Right kidney (tissue), 1 donor: ENCODE measurements around the gene ARHGAP25.
A peak's percentile ranks its signal among the peaks of the same experiment; 100 is the strongest.

Source experiments
- DNase-seq: peaks from one replicate; pipeline ENCODE4 v3.0.0-alpha.2; 2016

ARHGAP25 gene

DNA sequence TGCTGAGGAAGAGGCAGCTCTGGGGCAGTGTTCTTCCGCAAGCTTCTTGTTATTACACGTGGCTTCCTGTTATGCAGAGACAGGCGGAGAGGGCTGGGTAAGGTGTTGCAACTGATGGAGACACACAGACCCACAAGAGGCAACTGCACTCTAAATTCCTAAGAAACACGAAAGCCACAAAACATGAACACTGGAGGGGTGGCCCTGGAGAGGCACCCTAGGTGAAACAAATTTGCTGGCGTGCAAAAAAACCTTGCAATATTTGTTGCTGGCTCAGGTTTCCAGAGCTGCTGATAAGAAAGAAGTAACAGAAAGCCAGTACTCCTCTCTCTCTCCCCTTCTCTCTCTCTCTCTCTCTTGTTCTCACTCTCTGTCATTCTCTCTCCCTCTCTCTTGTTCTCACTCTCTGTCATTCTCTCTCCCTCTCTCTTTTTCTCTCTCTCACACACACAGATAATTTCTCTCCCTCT, 31.8 kb downstream of the ARHGAP25 start:
- DNase-seq = no peak

DNA sequence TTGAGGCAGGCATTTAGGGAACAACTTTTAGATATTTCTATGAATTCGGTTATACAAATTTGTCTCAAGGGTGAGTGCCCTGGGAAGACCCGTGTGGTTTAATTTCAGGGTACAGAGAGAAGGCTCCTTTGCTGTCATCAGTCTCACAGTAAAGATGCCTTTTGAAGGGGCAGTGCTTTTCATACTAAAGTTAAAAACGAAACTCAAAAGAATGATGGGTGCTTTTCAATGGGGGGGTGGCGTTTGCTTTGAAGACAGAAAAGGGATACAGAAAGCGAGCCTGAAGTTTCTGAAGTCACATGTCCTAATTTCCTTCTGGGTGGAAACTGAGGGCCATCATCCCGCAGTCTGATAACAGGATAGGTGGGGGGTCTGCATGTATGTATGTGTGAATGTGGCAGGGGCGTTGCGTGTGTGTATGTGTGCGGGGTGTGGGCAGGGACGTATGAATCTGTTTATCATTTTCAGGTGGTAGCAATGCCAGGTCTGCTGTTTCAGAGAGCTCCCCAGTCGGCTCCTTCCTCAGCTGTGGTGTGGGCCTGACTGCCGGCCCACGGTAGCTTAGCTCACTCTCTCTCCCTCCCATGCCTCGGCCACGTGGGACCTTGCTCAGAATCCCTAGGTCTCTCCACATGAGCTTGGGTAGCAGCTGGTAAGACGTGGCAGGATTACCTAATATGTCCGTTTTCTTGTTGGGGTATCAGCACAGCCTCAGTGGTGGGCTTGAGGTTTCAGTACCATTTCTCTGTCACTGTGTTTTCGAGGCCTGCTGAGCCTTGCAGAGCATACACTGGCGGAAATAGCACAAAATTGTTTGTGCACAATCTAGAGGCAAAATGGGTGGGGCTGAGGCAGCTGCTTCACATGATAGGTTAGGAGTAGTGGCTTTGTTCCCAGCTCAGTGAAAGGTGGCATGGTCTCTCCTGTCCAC, 32.7 kb downstream of the ARHGAP25 start:
- no peak for DNase-seq

DNA sequence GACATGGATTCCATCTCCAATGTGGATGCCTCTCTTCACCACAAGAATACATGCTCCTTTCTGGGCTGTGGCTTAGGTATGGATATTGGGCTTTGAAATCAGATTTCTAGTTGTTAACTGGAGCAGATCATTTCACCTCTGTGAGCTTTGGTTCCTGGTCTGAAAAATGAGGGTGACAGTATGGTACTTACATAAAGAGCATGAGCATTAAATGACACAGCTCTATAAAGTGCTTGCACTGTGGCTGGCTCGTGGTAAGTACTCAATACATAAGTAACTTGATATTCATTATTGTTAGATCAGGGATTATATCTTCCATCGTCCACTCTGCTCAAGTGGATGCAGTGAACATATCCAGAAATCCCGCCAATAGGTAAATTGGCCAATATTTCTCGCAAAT, 33.4 kb downstream of the ARHGAP25 start:
- no peak for DNase-seq

DNA sequence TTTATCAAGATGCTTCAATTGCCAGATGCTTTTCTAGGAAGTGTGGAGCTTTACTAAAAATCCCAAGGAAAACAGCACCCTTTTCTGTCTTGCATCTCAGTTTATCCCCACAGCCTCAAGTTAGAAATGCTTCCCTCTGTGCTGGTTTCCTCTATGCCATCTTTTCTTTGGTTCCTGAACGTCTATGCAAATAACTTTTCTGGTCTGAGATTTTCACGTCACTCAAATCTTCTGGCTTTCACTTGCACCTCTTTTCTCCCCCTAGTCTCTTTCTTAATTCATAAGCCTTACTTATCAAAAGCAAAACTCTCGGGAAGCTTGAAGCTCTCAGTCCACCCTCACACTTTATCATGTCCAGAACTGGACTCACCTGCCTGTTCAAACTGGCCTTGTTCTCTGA, 33.9 kb downstream of the ARHGAP25 start:
- no peak for DNase-seq

DNA sequence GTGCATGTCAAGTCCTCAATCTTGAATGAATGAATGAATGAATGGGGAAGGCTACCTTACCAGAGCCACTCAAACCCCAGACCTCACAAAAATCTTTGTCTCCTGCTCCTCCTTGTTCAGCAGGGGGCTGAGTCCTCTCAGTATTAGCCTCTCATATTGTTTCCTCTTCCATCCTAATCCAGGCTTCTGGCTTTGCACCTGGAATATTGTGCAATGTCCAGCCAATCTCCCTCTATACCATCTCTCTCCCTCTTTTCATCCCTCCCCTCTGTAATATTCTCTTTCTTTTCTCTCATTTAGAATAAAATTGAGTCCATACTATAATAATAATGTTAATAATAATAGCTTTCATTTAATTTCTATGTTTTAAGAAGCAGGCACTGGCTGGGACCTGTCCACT, 34.3 kb downstream of the ARHGAP25 start:
- no peak for DNase-seq

DNA sequence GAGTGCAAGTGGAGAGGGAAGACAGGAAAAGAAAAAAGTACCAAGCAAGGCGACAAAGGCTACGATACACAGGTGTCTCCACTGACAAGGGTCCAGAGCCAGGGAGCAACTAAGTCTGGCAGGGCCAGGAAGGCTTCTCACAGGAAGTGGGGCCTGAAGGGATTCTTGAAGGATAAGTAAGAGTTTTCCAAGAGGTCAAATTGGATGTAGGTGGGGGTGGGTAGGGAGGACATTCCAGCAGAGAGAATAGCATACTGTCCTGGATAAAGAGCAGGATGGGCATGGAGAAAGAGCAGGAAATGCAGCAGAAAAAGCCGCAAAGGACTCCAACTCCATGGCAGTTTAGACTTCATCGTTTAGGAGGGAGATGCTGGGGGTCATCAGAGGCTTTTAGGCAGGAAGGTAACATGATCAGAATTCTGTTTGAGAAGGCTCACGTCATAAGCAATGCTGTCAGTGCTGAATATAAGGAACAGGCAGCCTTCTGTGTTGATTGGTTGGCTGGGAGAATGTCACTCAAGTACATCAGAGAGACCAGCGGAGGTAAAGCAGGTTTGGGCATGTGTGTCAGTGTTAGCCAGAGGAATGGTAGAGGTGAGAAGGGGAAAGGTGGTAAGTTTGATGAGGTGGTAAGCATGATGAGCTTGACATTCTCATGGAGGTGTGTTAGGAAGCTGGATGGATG, 35.1 kb downstream of the ARHGAP25 start:
- no peak for DNase-seq

DNA sequence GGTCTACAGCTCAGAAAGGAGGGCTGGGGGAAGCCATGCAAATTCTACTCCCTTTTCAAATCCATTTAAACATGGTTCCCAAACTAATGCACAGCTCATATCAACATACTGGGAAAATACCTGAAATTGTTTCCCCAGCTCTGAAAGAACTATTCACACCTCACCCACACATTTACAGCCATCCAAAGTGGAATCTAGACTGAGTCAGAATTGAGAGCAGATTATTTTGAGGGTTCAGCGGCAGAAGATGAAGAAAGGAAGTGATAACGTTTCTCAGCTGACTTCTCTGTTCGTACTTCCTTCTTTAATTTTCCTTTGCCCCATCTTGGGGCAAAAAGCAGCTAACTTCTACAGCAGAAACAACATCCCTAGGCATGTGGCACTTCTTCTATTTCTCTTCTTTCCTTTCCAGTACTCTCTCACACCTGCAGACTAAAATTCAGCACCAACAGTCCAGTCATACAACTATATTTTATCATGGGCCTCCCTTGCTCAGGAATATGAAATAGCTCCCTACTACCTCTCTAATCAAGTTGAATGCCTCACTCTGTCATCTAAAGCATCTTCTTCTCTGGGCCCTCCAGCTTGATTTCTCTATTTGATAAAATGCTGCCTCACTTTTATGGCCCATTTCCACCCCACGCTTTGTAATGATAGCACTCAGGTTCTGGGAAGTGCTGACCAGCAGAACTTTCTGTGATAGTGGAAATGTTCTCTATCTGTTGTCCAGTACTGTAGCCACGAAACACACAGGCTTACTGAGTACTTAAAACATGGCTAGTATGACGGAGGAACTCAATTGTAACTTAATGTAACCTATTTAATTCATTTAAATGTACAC, 35.9 kb downstream of the ARHGAP25 start:
- no peak for DNase-seq

DNA sequence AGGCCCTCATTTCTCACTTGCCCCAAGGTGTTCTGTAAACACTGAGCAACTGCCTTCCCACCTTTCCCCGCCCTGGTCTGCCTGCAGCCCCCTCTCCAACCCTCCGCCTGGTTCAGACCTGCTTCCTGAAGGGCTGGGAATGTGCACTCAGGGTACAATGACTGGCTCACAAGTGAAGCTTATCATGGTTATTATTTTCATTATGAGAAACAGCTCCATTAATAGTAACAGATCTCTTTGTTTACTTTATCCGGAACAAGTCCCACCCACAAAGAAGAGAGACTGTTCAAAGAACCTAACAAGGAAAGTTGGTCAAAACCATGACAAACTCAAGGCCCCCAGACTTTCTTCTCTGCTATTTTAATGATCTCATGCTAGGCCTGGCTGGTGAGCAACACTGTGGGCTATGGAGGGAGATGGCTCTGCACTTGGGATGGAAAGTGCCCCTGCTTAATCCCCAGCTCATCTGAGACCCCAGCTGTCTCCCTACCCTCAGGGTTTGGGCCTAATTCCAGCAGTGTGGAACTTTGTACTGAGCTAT, 36.7 kb downstream of the ARHGAP25 start:
- DNase-seq = no peak

DNA sequence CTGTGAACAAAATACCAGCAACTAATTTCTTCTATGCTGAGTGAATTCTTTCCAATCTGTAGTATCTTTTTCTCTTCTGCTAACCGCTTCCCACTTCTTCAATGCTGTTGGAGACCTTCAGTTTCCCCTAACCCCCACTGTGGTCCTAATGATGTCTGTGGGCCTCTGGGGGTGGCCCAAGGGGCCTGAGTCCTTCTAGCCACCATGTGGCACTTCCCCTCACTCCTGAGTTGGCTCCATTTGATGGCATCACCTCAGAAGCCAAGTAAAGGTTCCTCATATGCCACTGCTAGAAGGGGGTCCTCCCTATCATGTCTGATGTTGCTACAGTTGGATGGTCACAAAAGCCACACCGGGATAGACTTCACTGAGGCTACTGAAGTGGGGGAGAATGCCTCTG, 37.5 kb downstream of the ARHGAP25 start:
- no peak for DNase-seq

DNA sequence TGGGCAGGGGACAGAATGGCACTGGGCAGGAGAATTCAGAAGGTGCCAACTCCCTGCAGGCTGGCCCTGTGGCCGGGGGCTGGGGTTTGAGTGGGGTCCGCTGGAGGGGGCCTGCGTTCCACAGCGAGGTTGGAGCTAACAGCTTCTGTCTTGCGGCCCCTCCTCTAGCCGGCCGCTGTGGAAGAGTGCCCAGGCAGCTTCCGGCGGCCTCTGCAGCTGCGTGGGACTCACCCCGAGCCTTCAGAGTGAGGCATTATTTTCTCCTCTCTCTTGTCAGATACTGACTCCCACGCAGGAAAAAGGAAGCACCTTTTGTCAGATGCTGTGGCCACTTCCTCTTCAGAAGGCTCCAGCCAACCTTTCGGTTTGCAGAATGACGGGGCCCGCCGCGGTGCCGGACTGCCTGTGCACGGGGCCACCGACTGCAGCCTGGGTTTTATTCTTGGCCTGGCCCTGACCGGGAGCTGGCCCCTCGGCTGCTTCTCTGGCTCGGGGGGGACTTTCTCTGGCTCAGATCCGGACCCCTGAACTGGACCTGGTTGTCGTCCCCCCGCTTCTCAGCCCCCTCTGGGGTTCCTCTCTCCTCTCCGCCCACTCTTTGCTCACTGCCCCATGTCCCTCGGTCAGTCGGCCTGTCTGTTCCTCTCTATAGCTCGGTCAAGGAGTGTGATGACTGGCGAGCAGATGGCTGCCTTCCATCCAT, 40.1 kb downstream of the ARHGAP25 start:
- DNase-seq = peak; percentile 56

DNA sequence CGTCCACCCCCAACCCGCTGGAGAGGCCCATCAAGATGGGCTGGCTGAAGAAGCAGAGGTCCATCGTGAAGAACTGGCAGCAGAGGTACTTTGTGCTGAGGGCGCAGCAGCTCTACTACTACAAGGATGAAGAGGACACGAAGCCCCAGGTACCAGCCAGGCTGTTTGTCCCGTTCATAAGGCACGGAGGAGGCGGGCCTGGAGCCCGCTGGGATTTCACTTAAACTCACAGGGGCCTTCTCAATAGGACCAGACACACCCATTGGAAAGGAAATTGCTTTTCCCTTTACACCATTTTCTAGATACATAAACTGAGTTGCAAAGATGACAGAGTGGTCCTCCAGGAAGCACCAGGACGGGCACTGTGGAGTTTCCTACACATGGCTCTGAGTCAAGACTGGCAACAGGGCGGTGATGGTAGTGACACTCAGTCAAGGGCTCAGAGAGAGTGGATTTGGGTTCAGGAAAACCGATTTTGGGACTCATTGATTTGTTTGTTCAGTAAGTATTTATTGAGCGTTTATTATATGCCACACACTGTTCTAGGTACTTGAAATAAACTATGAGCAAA, 40.7 kb downstream of the ARHGAP25 start:
- DNase-seq = no peak

DNA sequence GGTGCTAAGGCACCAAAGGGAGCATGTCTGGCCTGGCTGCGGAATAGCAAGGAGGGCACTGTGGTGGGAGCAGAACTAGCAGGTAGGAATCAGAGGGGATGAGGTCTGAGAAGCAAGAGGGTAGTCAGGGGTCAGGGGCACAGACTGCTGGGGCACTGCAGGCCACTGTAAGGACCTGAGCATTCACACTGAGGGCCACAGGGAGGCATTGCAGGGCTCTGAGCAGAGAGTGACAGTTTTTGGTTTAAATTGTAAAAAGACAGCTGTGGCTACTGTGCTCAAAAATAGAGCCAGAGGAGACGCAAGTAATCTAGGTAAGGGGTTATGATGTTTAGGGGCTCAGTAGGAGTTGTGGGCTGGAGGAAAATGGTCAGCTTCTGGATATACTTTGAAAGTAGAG, 41.5 kb downstream of the ARHGAP25 start:
- DNase-seq = no peak

DNA sequence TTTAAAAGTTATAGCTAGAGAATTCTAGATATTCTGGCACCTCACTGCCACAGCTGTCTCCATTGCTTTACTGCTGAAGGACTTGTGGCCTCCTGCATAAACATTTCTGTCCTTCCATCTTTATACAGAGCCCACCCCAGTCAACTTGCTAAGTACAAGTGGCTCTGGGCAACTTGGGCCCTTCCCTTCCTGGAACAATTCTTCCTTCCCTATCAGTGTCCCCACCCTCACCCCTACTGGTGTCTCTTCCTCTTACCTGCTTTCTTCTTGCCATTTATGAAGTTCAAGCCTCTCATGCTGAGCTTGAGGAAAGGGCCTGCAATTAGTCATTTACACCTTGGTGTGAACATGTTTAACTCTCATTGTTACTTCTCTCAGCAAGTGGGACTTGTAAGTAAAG, 45.0 kb downstream of the ARHGAP25 start:
- no peak for DNase-seq

DNA sequence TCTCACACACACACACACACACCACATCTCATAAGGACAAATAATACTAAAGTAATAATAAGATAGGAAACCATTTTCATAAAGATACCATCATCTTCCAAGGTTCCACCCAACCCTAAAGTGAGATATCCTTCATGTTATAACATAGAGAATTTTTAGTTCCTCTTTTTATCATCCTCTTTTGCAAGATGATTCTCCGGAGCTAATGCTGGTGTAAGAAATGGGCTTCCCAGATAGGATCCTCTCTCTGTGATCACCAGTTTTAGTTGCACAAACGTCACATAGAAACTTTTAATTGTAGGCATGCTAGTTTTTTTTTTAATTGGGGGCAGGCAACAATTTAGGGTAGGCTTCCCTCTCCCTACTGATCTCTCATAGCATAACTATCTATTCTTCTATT, 49.6 kb downstream of the ARHGAP25 start:
- no peak for DNase-seq

DNA sequence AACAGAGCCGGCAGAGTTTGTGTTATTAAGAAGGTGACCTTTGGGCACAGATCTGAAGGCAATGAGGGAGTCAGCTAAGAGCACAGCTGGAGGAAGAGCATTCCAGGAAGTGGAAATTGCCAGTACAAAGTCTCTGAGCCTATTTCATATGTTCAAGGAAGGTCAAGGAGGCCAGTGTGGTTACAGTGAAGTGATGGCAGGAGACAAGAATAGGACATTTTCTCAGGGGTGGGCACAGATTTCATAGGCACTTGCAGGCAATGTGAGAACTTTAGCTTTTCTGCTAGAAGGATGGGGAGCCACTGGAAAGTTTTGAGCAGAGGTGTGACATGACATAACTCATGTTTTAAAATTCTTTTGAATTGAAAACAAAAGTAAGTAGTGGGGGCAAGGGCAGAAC, 50.3 kb downstream of the ARHGAP25 start:
- DNase-seq = no peak

DNA sequence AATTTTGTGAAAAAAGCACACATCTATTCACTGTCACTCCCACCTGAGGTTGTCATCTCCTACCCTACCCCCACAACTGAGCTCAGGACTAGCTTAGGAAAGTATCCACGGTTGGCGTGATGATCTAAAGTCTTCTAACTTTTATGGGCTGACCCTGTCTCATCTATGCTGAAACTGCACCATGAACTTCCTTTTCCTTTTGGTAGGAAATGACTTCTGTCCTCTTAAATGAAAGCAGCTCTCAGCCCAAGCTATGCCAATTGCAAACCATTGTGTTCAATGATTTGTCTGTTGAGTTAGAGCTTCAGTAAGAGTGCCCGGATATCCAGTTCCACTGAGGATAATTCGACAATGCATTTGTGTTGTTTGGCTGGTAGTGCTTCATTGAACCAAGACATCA, 52.7 kb downstream of the ARHGAP25 start:
- DNase-seq = no peak

DNA sequence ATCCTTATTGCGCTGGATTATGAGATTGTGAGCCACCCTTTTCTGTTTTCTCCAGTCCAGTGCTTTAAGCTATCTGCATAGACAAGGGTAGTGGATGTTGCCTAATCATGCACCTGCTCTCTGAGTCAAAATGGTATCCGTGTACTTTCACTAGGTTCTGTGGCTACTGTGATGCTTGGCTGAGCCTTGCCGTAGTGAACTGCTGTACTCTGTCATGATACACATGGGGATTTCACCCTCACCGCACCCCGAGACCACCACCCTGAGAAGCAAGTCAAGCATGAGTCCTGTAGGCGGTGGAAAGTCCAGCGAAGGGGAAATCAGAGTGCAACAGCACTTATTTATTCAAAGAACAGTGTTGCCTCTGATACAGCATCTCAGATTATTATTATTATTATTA, 55.0 kb downstream of the ARHGAP25 start:
- DNase-seq = no peak

DNA sequence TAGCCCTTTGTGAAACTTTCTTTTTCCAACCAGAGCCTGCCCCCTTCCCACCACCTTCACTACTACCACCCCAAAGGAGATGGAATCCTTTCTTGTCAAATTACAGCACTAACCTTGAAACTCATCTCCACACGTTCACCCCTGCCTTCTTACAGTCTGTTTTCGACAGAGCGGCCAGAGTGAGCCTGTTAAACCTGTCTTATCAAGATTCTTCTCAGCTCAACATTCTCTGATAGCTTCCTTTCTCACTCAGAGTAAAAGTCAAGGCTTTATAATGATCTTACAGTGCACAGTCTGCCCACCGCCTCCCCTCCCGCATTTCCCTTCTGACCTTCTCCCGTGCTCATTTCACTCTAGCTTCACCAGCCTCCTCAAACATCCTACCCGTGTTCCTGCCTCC, 56.0 kb downstream of the ARHGAP25 start:
- DNase-seq = no peak

DNA sequence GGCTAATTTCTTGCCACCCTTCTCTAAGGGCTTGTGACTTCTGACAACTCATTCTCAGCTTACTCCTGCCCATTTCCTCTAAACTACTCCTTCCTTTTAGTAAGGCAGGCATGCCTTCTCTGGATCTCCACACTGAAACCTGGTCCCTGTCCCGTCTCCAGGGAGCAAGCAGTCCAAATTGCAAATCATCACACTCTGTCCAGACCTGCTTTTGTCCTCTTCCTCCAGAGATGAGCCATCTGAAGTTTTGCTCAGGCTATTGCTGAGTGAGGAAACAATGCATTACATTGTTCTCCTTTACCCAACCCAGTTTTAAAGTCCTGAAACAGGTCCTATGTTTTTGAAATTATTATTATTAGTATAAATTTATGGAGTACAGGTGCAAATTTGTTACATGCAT, 57.3 kb downstream of the ARHGAP25 start:
- DNase-seq = no peak

DNA sequence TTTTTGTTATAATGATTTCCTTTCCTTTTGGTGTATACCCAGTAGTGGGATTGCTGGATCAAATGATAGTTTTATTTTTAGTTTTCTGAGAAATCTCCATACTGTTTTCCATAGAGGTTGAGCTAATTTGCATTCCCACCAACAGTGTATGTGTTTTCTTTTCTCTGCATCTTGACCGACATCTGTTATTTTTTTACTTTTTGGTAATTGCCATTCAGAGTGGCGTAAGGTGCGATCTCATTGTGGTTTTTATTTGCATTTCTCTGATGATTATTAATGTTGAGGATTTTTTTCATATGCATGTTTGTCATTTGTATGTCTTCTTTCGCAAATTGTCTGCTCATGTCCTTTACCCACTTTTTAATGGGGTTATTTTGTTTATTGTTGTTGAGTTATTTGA, 58.1 kb downstream of the ARHGAP25 start:
- DNase-seq = no peak

DNA sequence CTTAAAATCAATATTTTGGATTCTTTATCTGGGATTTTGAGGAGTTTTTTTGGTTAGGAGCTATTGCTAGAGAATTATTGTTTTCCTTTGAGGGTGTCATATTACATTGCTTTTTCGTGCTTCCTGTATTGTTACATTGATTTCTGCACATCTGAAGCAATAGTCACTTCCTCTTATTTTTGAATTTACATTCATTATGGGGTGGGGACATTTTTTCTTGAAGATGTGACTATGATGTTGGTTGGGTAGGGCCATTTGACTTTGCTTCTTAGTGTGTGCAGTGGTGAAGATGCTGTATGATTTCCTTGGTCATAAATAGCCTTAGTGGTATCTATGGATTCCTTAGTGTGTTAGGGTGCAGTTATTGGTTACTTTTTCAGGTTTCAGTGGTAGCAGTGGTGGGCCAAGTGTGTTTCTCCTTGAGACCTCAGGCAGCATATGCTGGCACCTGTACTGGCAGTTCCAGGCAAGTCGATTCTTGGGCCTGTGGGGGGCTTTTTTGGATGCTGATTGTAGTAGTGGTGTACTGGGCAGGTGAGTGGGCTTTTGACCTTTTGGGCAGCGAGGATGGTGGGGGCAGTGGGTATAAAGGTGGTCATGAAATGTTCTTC, 61.8 kb downstream of the ARHGAP25 start:
- no peak for DNase-seq
